ENCODE results near the gene GNG5.
"Not testable (repeated sequence)": the region's sequence is repeated elsewhere in the genome, so short reads cannot be mapped to it uniquely, and the experiment has no call there.

GNG5 gene

GRCh38 chr1:84506002-84506728, at the start of gene GNG5, which contains the start of gene SPATA1:
Gene GNG5 (minus strand): TSS chr1:84506581. CDS start chr1:84506091, 490 bp downstream.
Gene SPATA1 (plus strand): TSS chr1:84506386. CDS start chr1:84516360, 9,974 bp downstream.
- DNase-seq, result peak; percentile 95

GRCh38 chr1:84550826-84551225, 44.4 kb upstream of the GNG5 start:
- no peak for DNase-seq

GRCh38 chr1:84541679-84542078, 35.3 kb upstream of the GNG5 start:
- no peak for DNase-seq

- no peak for DNase-seq
Measured at GRCh38 chr1:84540759-84541158, 34.4 kb upstream of the GNG5 start.

- no peak for DNase-seq
Measured at GRCh38 chr1:84539972-84540371, 33.6 kb upstream of the GNG5 start.

GRCh38 chr1:84538599-84538998, 32.2 kb upstream of the GNG5 start:
- DNase-seq, result no peak

GRCh38 chr1:84525779-84526178, 19.4 kb upstream of the GNG5 start:
- no peak for DNase-seq

- DNase-seq, result no peak
Measured at GRCh38 chr1:84524590-84524989, 18.2 kb upstream of the GNG5 start.

- DNase-seq, result no peak
Measured at GRCh38 chr1:84510668-84511067, 4.3 kb upstream of the GNG5 start.

GRCh38 chr1:84510165-84510564, 3.8 kb upstream of the GNG5 start:
- DNase-seq, result no peak

GRCh38 chr1:84509029-84509428, 2.6 kb upstream of the GNG5 start:
- no peak for DNase-seq

GRCh38 chr1:84508510-84508909, 2.1 kb upstream of the GNG5 start:
- no peak for DNase-seq

- not testable (repeated sequence) for DNase-seq
Measured at GRCh38 chr1:84507887-84508286, 1.5 kb upstream of the GNG5 start.

- no peak for DNase-seq
Measured at GRCh38 chr1:84506729-84507453, 510 bp upstream of the GNG5 start.

GRCh38 chr1:84505493-84506001, 834 bp downstream of the GNG5 start:
- no peak for DNase-seq

GRCh38 chr1:84504580-84505492, 1.5 kb downstream of the GNG5 start:
- DNase-seq, result no peak

GRCh38 chr1:84502927-84503326, 3.5 kb downstream of the GNG5 start:
- DNase-seq, result no peak

GRCh38 chr1:84497631-84498275, 8.6 kb downstream of the GNG5 start:
- DNase-seq, result no peak

GRCh38 chr1:84496498-84496897, 9.9 kb downstream of the GNG5 start:
- no peak for DNase-seq

- DNase-seq, result no peak
Measured at GRCh38 chr1:84493747-84494146, 12.6 kb downstream of the GNG5 start.

GRCh38 chr1:84492726-84493125, 13.7 kb downstream of the GNG5 start:
- no peak for DNase-seq

- DNase-seq, result no peak
Measured at GRCh38 chr1:84489766-84490165, 16.6 kb downstream of the GNG5 start.

- DNase-seq, result no peak
Measured at GRCh38 chr1:84488107-84488506, 18.3 kb downstream of the GNG5 start.
